Lower leg skin (tissue), 3 donors: ENCODE measurements around the gene RYR2.

Experiments
- CTCF ChIP-seq, 3 donors: fragments of 450-650 bp; IDR thresholded peaks; one replicate each; pipeline ENCODE4 v1.5.1; 2016; ENCODE audit warnings: antibody characterized with exemption in 3 of 3, mild to moderate bottlenecking in 3 of 3, moderate library complexity in 2 of 3
- POLR2A ChIP-seq, 2 donors: fragments of 450-650 bp; IDR thresholded peaks; one replicate each; pipeline ENCODE4 v1.6.1; 2016 to 2017; ENCODE audit warnings: antibody characterized with exemption in 2 of 2, mild to moderate bottlenecking in 1 of 2, moderate library complexity in 1 of 2

- TF ChIP-seq CTCF (IDR thresholded peaks at IDR 0.05): no peak
- TF ChIP-seq POLR2A (IDR thresholded peaks at IDR 0.05): no peak
These were observed 130.1 kb downstream of the RYR2 start for GRCh38 chr1:237172118-237172485.
